K562 (cell line): ENCODE results near the gene JUND. TPM values are rescaled to one million over a fixed set of nuclear protein-coding genes. Genes with fewer than 3 reads are reported as not detected.
A peak's percentile ranks its signal among the peaks of the same experiment; 100 is the strongest.

Experiments used
- ATAC-seq: fragments of 200-7000 bp; cut with Tn5 transposase; 3 replicates; pipeline ENCODE4 v1.9.1; 2020; ENCODE audit warnings: moderate library complexity
- BruUV-seq: library from RNA; stranded (reverse); fragments of 400-500 nt; replicated peaks from 2 replicates; lab custom pipeline; 2021; lab: Mats Ljungman, UMichigan
- CTCF ChIA-PET: fragments of 300-600 bp; formaldehyde crosslinking; extraction: SDS; loops from one replicate; lab custom pipeline; 2021; ENCODE audit warnings: low intra/inter-chr PET ratio; lab: Yijun Ruan, JAX
- POLR2A ChIA-PET: fragments of 300-600, 350-650 bp; sonication (Branson Sonifier 250); formaldehyde crosslinking; extraction: SDS; loops from one replicate; lab custom pipeline; 2021; ENCODE audit warnings: antibody characterized with exemption, inconsistent platforms; lab: Yijun Ruan, JAX
- DNase-seq, 4 experiments: peaks; one replicate each; pipeline versions ENCODE4 v3.0.0 to v3.0.0-alpha.2; 2011 to 2018; ENCODE audit warnings: low spot score in 3 of 4, mixed read lengths in 3 of 4; ENCODE audit errors: extremely low read depth in 1 of 4
- FAIRE-seq: peaks from 2 replicates; lab custom pipeline; 2011; peaks lifted over from hg19 to GRCh38; lab: Jason Lieb, UNC
- H2AFZ ChIP-seq: 2 replicates; pipeline ENCODE4 v1.6.0; 2011; ENCODE audit warnings: low read depth, low read length, control low read depth, inconsistent platforms
- H3K27ac ChIP-seq: fragments of 200-600 bp; 3 replicates; pipeline ENCODE4 v1.8.0; 2011; ENCODE audit warnings: low read depth, mild to moderate bottlenecking, control low read depth, inconsistent platforms, low read length, moderate library complexity, mixed read lengths; ENCODE audit errors: extremely low read depth
- H3K27me3 ChIP-seq, 2 experiments: fragments of 300-600 bp in 1 of 2; 2 replicates in 1 of 2; 3 replicates in 1 of 2; pipeline versions ENCODE4 v1.6.0 to v1.8.0; 2011; ENCODE audit warnings: inconsistent platforms in 2 of 2, low read length in 2 of 2, mild to moderate bottlenecking in 1 of 2, mixed read lengths in 1 of 2, moderate library complexity in 1 of 2; ENCODE audit not compliant: control insufficient read depth in 2 of 2, insufficient read depth in 2 of 2
- H3K36me3 ChIP-seq: fragments of 300-600 bp; 3 replicates; pipeline ENCODE4 v1.8.0; 2011; ENCODE audit warnings: mild to moderate bottlenecking, low read length, inconsistent platforms; ENCODE audit not compliant: control insufficient read depth, insufficient read depth
- H3K4me1 ChIP-seq, 2 experiments: fragments of 200-600 bp in 1 of 2; replicated peaks in 1 of 2; 2 replicates in 1 of 2; 3 replicates in 1 of 2; pipeline versions ENCODE4 v1.5.1 to v1.8.0; 2011; ENCODE audit warnings: inconsistent platforms in 2 of 2, low read length in 2 of 2, mild to moderate bottlenecking in 1 of 2, mixed read lengths in 1 of 2, moderate library complexity in 1 of 2; ENCODE audit not compliant: control insufficient read depth in 2 of 2, insufficient read depth in 2 of 2
- H3K4me2 ChIP-seq: 2 replicates; pipeline ENCODE4 v1.6.1; 2011; ENCODE audit warnings: low read length, control low read depth, inconsistent platforms, mixed read lengths; ENCODE audit not compliant: insufficient read depth
- H3K4me3 ChIP-seq: fragments of 200-600 bp; sonication (generic), shearing (Covaris generic); 2 replicates; pipeline ENCODE4 v1.5.1; 2016; ENCODE audit warnings: control low read depth, inconsistent platforms
- H3K79me2 ChIP-seq: fragments of 200-600 bp; 3 replicates; pipeline ENCODE4 v1.8.0; 2011; ENCODE audit warnings: low read length, inconsistent platforms; ENCODE audit not compliant: control insufficient read depth, insufficient read depth
- H3K9ac ChIP-seq, 2 experiments: 2 replicates each; pipeline versions ENCODE4 v1.6.0 to v1.6.1; 2011; ENCODE audit warnings: low read depth in 2 of 2, low read length in 2 of 2, control low read depth in 1 of 2, inconsistent platforms in 1 of 2, mild to moderate bottlenecking in 1 of 2, mixed read lengths in 1 of 2; ENCODE audit not compliant: insufficient read depth in 1 of 2
- H3K9me1 ChIP-seq: one replicate; pipeline ENCODE4 v1.6.0; 2011; ENCODE audit warnings: inconsistent platforms, mild to moderate bottlenecking, low read length, moderate library complexity; ENCODE audit not compliant: control insufficient read depth, insufficient read depth
- H3K9me3 ChIP-seq: replicated peaks from 2 replicates; pipeline ENCODE4 v1.5.1; 2011; ENCODE audit warnings: low read depth, low read length, inconsistent platforms; ENCODE audit not compliant: control insufficient read depth, insufficient read depth
- H4K20me1 ChIP-seq: replicated peaks from 2 replicates; pipeline ENCODE4 v1.6.1; 2011; ENCODE audit warnings: low read length, inconsistent platforms, mixed read lengths; ENCODE audit not compliant: control insufficient read depth, insufficient read depth
- BCOR ChIP-seq: fragments of 450-650 bp; IDR thresholded peaks from 2 replicates; pipeline ENCODE4 v1.6.1; 2016
- MIER1 ChIP-seq: fragments of 450-650 bp; IDR thresholded peaks from 2 replicates; pipeline ENCODE4 v1.6.1; 2016; ENCODE audit warnings: antibody characterized with exemption, mild to moderate bottlenecking, low read depth
- MTA3 ChIP-seq: fragments of 450-650 bp; formaldehyde crosslinking; IDR thresholded peaks from 2 replicates; pipeline ENCODE4 v1.6.1; 2017; ENCODE audit warnings: mild to moderate bottlenecking, borderline replicate concordance
- NCOR1 ChIP-seq: fragments of 450-650 bp; IDR thresholded peaks from 2 replicates; pipeline ENCODE4 v1.6.1; 2016; ENCODE audit warnings: mild to moderate bottlenecking, moderate library complexity
- NFE2 ChIP-seq: IDR thresholded peaks from 2 replicates; pipeline ENCODE4 v1.6.1; 2014; ENCODE audit warnings: antibody characterized with exemption, low read depth
- PHB ChIP-seq: fragments of 250-450 bp; sonication (Bioruptor Pico); IDR thresholded peaks from 2 replicates; pipeline ENCODE4 v1.5.0; 2021
- SAP30 ChIP-seq: fragments of 200-600 bp; sonication (generic); IDR thresholded peaks from 2 replicates; pipeline ENCODE4 v1.6.1; 2012; ENCODE audit warnings: borderline replicate concordance, low read depth, mild to moderate bottlenecking, moderate library complexity, low read length, control low read depth, inconsistent platforms; ENCODE audit not compliant: insufficient read depth, poor library complexity, severe bottlenecking
- TCF7L2 ChIP-seq: fragments of 150-350 bp; IDR thresholded peaks from 2 replicates; pipeline ENCODE4 v1.6.1; 2016; ENCODE audit warnings: low read depth, mild to moderate bottlenecking, low read length, moderate library complexity
- XRCC3 ChIP-seq: fragments of 450-650 bp; IDR thresholded peaks from 2 replicates; pipeline ENCODE4 v1.6.1; 2017; ENCODE audit warnings: mild to moderate bottlenecking, moderate library complexity
- ZBTB17 ChIP-seq: fragments of 450-650 bp; formaldehyde crosslinking; IDR thresholded peaks from 2 replicates; pipeline ENCODE4 v1.4.0; 2020; ENCODE audit warnings: mild to moderate bottlenecking
- ZNF3 ChIP-seq: fragments of 250-450 bp; sonication (Bioruptor Pico); IDR thresholded peaks from 2 replicates; pipeline ENCODE4 v1.5.0; 2021; ENCODE audit warnings: mild to moderate bottlenecking, moderate library complexity
- WGBS: fragments of 100-300 bp; shearing (Covaris generic); methylation state at CpG from one replicate; pipeline ENCODE4 v1.1.6; 2016; ENCODE audit warnings: low coverage, mixed read lengths; ENCODE audit not compliant: insufficient coverage; ENCODE audit errors: missing lambda C conversion rate; 5-methylcytosine and 5-hydroxymethylcytosine counted together
- in situ Hi-C: fragments of 300-500 bp; cut with MboI; formaldehyde crosslinking; loops from 4 replicates; pipeline ENCODE4 v1.15.0; 2018; ENCODE audit warnings: inconsistent platforms, mixed read lengths
- intact Hi-C: fragments of 100-400 bp; cut with micrococcal nuclease; formaldehyde crosslinking; loops from 2 replicates; pipeline ENCODE4 v1.14.2; 2022
- polyA plus RNA-seq, 8 experiments: library from polyadenylated mRNA; depleted of rRNA in 4 of 8; stranded (reverse) in 5 of 8; unstranded in 3 of 8; fragments of >200 nt; fragmentation: Nextera tagmentation in 2 of 8; fragmentation: Illumina TruSeq in 1 of 8; extraction: Ambion mirVana in 2 of 8; extraction: Trizol in 1 of 8; gene quantifications; 2 replicates each; pipeline versions ENCODE4 v1.2.1 to v1.2.3, GENCODE V29; 2011 to 2014; ENCODE audit warnings: inconsistent platforms in 1 of 8, missing spikeins in 1 of 8
- total RNA-seq, 7 experiments: library from RNA; depleted of rRNA in 6 of 7; stranded (reverse); fragments of >200 nt in 6 of 7; fragmentation: Illumina TruSeq in 2 of 7; extraction: Trizol in 2 of 7; gene quantifications; 2 replicates each; pipeline versions ENCODE4 v1.2.1 to v1.2.3, GENCODE V29; 2011 to 2021; ENCODE audit warnings: low replicate concordance in 1 of 7
- TF ChIP-seq, protein P1 (sequence below): sonication (generic); formaldehyde crosslinking; IDR thresholded peaks from 2 replicates; pipeline ENCODE4 v1.8.0; 2022; ENCODE audit warnings: mild to moderate bottlenecking, missing genetic modification reagents
- TF ChIP-seq, protein P2 (sequence below): fragments of 450-650 bp; IDR thresholded peaks from 2 replicates; pipeline ENCODE4 v1.6.1; 2016; ENCODE audit warnings: borderline replicate concordance
- TF ChIP-seq, protein P3 (sequence below): sonication (generic); formaldehyde crosslinking; IDR thresholded peaks from 2 replicates; pipeline ENCODE4 v1.8.0; 2022; ENCODE audit warnings: mild to moderate bottlenecking, low read depth, missing genetic modification reagents
- TF ChIP-seq, protein P4 (sequence below): sonication (generic); formaldehyde crosslinking; IDR thresholded peaks from 2 replicates; pipeline ENCODE4 v1.8.0; 2022; ENCODE audit warnings: missing genetic modification reagents, mild to moderate bottlenecking, moderate library complexity, borderline replicate concordance

JUND gene
- total and polyA plus RNA-seq, 9 of the 15 experiments (the other 6 are each of a cell fraction or from before 2014, with no cell fraction given) = 6.4 to 286 (median 42.3) TPM

DNA sequence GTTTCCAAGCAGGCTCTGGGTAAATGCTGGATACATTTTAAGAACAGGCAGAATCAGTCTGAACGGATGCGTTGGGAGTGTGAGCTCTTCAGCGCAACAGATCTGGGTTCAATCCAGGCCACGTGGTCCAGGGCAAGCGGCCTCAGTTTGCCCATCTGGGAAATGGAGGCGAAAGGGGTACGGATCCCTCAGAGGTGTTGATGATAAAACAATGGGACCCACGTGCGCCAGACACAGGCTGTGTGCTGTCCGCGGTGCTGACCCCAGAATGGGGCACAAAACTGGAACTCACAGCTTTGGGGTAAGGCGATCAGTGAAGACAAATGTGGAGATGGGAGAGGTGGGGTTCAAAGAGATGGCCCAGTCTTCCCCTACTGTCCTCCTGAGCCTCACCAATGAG is 42.1 kb downstream of the JUND start:
- peaks cover 5 to 32% of the 10 kb centered on the region in 2 experiments; a peak in 3 of 5 replicates for H3K27me3 ChIP-seq
- H3K36me3 ChIP-seq = no peaks in the 10 kb centered on the region
- no peaks in the 10 kb centered on the region for H3K9me1 ChIP-seq
- CTCF ChIA-PET = interaction anchor here (1.5 kb wide), 1 partner anchor 12 kb away, joined by 3 read pairs; no protein-coding TSS in a partner anchor
- no peaks in the 10 kb centered on the region; a peak in 1 of 5 replicates for H3K4me1 ChIP-seq
- POLR2A ChIA-PET = interaction anchor here (0.6 to 2.0 kb wide), 2 partner anchors 15 to 150 kb away, joined by 3 to 9 read pairs; no protein-coding TSS in a partner anchor
- H3K4me3 ChIP-seq = no peak overlapping the region
- H2AFZ ChIP-seq = no peak overlapping the region
- H3K4me2 ChIP-seq = no peak overlapping the region
- intact Hi-C loops (no loop called here), in situ Hi-C loops (no loop called here)
- H3K79me2 ChIP-seq = no peaks in the 10 kb centered on the region
- H3K27ac ChIP-seq = no peak overlapping the region
- no TSS peak for BruUV-seq
- H4K20me1 ChIP-seq = no peaks in the 10 kb centered on the region
- FAIRE-seq = peak; percentile 29
- H3K9ac ChIP-seq = no peak overlapping the region
- WGBS = 1% methylated on average over 12 of the region's 12 CpGs
- ATAC-seq = peak; percentile 55
- H3K9me3 ChIP-seq = no peaks in the 10 kb centered on the region
- peak in 2 of 4 experiments; percentile 52 to 59 for DNase-seq
- TF ChIP-seq TCF7L2 = no peak
- TF ChIP-seq, protein P1, sequence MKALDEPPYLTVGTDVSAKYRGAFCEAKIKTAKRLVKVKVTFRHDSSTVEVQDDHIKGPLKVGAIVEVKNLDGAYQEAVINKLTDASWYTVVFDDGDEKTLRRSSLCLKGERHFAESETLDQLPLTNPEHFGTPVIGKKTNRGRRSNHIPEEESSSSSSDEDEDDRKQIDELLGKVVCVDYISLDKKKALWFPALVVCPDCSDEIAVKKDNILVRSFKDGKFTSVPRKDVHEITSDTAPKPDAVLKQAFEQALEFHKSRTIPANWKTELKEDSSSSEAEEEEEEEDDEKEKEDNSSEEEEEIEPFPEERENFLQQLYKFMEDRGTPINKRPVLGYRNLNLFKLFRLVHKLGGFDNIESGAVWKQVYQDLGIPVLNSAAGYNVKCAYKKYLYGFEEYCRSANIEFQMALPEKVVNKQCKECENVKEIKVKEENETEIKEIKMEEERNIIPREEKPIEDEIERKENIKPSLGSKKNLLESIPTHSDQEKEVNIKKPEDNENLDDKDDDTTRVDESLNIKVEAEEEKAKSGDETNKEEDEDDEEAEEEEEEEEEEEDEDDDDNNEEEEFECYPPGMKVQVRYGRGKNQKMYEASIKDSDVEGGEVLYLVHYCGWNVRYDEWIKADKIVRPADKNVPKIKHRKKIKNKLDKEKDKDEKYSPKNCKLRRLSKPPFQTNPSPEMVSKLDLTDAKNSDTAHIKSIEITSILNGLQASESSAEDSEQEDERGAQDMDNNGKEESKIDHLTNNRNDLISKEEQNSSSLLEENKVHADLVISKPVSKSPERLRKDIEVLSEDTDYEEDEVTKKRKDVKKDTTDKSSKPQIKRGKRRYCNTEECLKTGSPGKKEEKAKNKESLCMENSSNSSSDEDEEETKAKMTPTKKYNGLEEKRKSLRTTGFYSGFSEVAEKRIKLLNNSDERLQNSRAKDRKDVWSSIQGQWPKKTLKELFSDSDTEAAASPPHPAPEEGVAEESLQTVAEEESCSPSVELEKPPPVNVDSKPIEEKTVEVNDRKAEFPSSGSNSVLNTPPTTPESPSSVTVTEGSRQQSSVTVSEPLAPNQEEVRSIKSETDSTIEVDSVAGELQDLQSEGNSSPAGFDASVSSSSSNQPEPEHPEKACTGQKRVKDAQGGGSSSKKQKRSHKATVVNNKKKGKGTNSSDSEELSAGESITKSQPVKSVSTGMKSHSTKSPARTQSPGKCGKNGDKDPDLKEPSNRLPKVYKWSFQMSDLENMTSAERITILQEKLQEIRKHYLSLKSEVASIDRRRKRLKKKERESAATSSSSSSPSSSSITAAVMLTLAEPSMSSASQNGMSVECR (CRISPR knock-in tag) = peak; percentile 95
- peak; percentile 67 for TF ChIP-seq BCOR
- TF ChIP-seq ZNF3 (CRISPR knock-in tag) = no peak
- TF ChIP-seq SAP30 = peak; percentile 91
- no peak for TF ChIP-seq PHB
- no peak for TF ChIP-seq MTA3
- TF ChIP-seq NCOR1 = no peak
- no peak for TF ChIP-seq NFE2
- TF ChIP-seq MIER1 = peak; percentile 95
- TF ChIP-seq, protein P2, sequence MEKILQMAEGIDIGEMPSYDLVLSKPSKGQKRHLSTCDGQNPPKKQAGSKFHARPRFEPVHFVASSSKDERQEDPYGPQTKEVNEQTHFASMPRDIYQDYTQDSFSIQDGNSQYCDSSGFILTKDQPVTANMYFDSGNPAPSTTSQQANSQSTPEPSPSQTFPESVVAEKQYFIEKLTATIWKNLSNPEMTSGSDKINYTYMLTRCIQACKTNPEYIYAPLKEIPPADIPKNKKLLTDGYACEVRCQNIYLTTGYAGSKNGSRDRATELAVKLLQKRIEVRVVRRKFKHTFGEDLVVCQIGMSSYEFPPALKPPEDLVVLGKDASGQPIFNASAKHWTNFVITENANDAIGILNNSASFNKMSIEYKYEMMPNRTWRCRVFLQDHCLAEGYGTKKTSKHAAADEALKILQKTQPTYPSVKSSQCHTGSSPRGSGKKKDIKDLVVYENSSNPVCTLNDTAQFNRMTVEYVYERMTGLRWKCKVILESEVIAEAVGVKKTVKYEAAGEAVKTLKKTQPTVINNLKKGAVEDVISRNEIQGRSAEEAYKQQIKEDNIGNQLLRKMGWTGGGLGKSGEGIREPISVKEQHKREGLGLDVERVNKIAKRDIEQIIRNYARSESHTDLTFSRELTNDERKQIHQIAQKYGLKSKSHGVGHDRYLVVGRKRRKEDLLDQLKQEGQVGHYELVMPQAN = peak; percentile 91
- TF ChIP-seq XRCC3 = no peak
- TF ChIP-seq, protein P3, sequence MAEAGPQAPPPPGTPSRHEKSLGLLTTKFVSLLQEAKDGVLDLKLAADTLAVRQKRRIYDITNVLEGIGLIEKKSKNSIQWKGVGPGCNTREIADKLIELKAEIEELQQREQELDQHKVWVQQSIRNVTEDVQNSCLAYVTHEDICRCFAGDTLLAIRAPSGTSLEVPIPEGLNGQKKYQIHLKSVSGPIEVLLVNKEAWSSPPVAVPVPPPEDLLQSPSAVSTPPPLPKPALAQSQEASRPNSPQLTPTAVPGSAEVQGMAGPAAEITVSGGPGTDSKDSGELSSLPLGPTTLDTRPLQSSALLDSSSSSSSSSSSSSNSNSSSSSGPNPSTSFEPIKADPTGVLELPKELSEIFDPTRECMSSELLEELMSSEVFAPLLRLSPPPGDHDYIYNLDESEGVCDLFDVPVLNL (CRISPR knock-in tag) = peak; percentile 60; the same call in 1 of the 2 replicates
- TF ChIP-seq, protein P4, sequence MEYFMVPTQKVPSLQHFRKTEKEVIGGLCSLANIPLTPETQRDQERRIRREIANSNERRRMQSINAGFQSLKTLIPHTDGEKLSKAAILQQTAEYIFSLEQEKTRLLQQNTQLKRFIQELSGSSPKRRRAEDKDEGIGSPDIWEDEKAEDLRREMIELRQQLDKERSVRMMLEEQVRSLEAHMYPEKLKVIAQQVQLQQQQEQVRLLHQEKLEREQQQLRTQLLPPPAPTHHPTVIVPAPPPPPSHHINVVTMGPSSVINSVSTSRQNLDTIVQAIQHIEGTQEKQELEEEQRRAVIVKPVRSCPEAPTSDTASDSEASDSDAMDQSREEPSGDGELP (CRISPR knock-in tag) = peak; percentile 60; the same call in 1 of the 2 replicates
- no peak for TF ChIP-seq ZBTB17
